Right renal cortex interstitium (tissue), 3 donors: ENCODE data around the gene ADPRH. TPM values are rescaled to one million over a fixed set of nuclear protein-coding genes. Genes with fewer than 3 reads are reported as not detected.
"Not testable (repeated sequence)": the region's sequence is repeated elsewhere in the genome, so short reads cannot be mapped to it uniquely, and the experiment has no call there.

ENCODE experiments used
- DNase-seq, 3 donors: peaks; one replicate each; pipeline ENCODE4 v3.0.0-alpha.2; 2013; ENCODE audit warnings: low read depth in 3 of 3, low spot score in 2 of 3
- polyA plus RNA-seq, 3 donors: library from polyadenylated mRNA; unstranded; fragments of 120-200 nt; gene quantifications; one replicate each; pipeline ENCODE4 v1.2.1, GENCODE V29; 2013; ENCODE audit not compliant: insufficient read length in 3 of 3

Gene ADPRH
- 1 to 10 TPM; 7.0 to 7.7 (median 7.6) TPM for polyA plus RNA-seq

- DNase-seq = peak; percentile 65 to 71 (median 70)
Observed at GRCh38 chr3:119579366-119580066, at the start of gene ADPRH. ADPRH (plus strand) TSS chr3:119579492; CDS start chr3:119582170, 2,678 bp downstream.

- no peak for DNase-seq
Observed at GRCh38 chr3:119529883-119530282, 49.4 kb upstream of the ADPRH start.

- no peak for DNase-seq
Observed at GRCh38 chr3:119530456-119530855, 48.8 kb upstream of the ADPRH start.

- no peak for DNase-seq
Observed at GRCh38 chr3:119531151-119531550, 48.1 kb upstream of the ADPRH start.

- no peak for DNase-seq
Observed at GRCh38 chr3:119534296-119534695, 45.0 kb upstream of the ADPRH start.

GRCh38 chr3:119536757-119537156, 42.5 kb upstream of the ADPRH start:
- no peak for DNase-seq

- DNase-seq = no peak
Observed at GRCh38 chr3:119538772-119539171, 40.5 kb upstream of the ADPRH start.

GRCh38 chr3:119541547-119541946, 37.7 kb upstream of the ADPRH start:
- DNase-seq = no peak

GRCh38 chr3:119542168-119542767, 37.0 kb upstream of the ADPRH start:
- no peak for DNase-seq

- no peak for DNase-seq
Observed at GRCh38 chr3:119543147-119543546, 36.1 kb upstream of the ADPRH start.

GRCh38 chr3:119547227-119547626, 32.1 kb upstream of the ADPRH start:
- DNase-seq = no peak

- DNase-seq = no peak
Observed at GRCh38 chr3:119548341-119548740, 31.0 kb upstream of the ADPRH start.

- DNase-seq = no peak
Observed at GRCh38 chr3:119550192-119550910, 28.9 kb upstream of the ADPRH start.

GRCh38 chr3:119551598-119551997, 27.7 kb upstream of the ADPRH start:
- DNase-seq = no peak

- DNase-seq = not testable (repeated sequence)
Observed at GRCh38 chr3:119552928-119553327, 26.4 kb upstream of the ADPRH start.

GRCh38 chr3:119553823-119554415, 25.4 kb upstream of the ADPRH start:
- DNase-seq = no peak

GRCh38 chr3:119555309-119555735, 24.0 kb upstream of the ADPRH start:
- DNase-seq = no peak

- no peak for DNase-seq
Observed at GRCh38 chr3:119555929-119556328, 23.4 kb upstream of the ADPRH start.

GRCh38 chr3:119557192-119557876, 22.0 kb upstream of the ADPRH start:
- no peak for DNase-seq

- no peak for DNase-seq
Observed at GRCh38 chr3:119557877-119558269, 21.4 kb upstream of the ADPRH start.
